ENCODE results near the gene NXT1. TPM values are rescaled to one million over a fixed set of nuclear protein-coding genes. Genes with fewer than 3 reads are reported as not detected.

NXT1 gene
- total and polyA plus RNA-seq, 2 donors (not counting 1 experiment from before 2014, with no cell fraction given): 21.4 to 147 TPM

DNA sequence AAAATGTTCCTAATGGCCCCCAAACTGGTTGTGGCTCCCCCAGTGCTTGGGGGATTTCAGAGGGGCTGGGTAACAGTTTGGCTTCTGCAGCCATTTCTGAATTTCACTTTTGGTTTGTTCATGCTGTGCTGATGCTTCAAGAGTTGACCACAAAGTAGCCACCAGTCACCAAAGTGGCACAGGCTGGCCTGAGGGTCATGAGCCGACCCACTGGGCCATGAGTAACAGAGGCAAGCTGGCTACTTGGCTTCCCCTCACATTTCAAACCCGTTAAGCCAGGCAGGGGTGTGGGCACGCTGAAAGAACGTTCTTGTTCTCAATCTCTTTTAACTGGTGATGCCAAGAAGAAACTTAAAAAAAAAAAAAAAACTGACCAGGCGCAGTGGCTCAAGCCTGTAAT is 15.1 kb upstream of the NXT1 start:
- H3K27ac Mint-ChIP-seq: no peak overlapping the region
- no peak overlapping the region for H3K4me3 ChIP-seq (ENCODE audit: control extremely low read depth in 1 of 5, extremely low read depth in 1 of 5, insufficient read depth in 1 of 5, low read depth in 2 of 5, low read length in 4 of 5)
- no peaks in the 10 kb centered on the region for H3K79me2 ChIP-seq (ENCODE audit: control insufficient read depth, insufficient read depth, low read length)
- ATAC-seq (ENCODE audit: low read depth) (no peak), DNase-seq (no peak)
- peaks cover 11 to 12% of the 10 kb centered on the region in 2 donors for H3K4me1 ChIP-seq (ENCODE audit: control insufficient read depth in 2 of 2, insufficient read depth in 2 of 2, low read length in 2 of 2)
- no peaks in the 10 kb centered on the region for H3K27me3 ChIP-seq (replicated peaks in 1 of 4; ENCODE audit: control extremely low read depth in 1 of 4, control insufficient read depth in 3 of 4, insufficient read depth in 4 of 4, low read length in 3 of 4)
- no peak overlapping the region for H3K9ac ChIP-seq (ENCODE audit: low read length)
- peaks cover 20% of the 10 kb centered on the region for H3K4me1 Mint-ChIP-seq
- ChIA-PET CTCF (no interaction called here), POLR2A (no interaction called here)
- intact Hi-C loops (cut with micrococcal nuclease): no loop called here
- H3K36me3 ChIP-seq (replicated peaks in 1 of 2; ENCODE audit: control extremely low read depth in 1 of 2, control insufficient read depth in 1 of 2, extremely low read depth in 1 of 2, insufficient read depth in 2 of 2, low read length in 1 of 2): no peaks in the 10 kb centered on the region
- H3K4me3 Mint-ChIP-seq: no peak overlapping the region
- no peaks in the 10 kb centered on the region for H3K9me3 Mint-ChIP-seq (ENCODE audit: insufficient read depth)
- WGBS (ENCODE audit: insufficient coverage): 88% methylated on average over 4 of the region's 5 CpGs
- no peak overlapping the region for H3K4me2 ChIP-seq (replicated peaks; ENCODE audit: low read depth, low read length, poor library complexity, severe bottlenecking)
- peaks cover 1% of the 10 kb centered on the region for H3K27me3 Mint-ChIP-seq
- no peaks in the 10 kb centered on the region for H4K20me1 ChIP-seq (ENCODE audit: control insufficient read depth, insufficient read depth, low read length, poor library complexity, severe bottlenecking)
- H3K9me3 ChIP-seq (ENCODE audit: control extremely low read depth in 1 of 3, control insufficient read depth in 2 of 3, insufficient read depth in 1 of 3, low read length in 2 of 3): no peaks in the 10 kb centered on the region
- no peak overlapping the region for H3K27ac ChIP-seq (ENCODE audit: low read length in 2 of 2)
- no peak for TF ChIP-seq EZH2 (IDR thresholded peaks at IDR 0.05; ENCODE audit: borderline replicate concordance, insufficient read depth, low read depth, low read length, poor library complexity, severe bottlenecking)
- TF ChIP-seq, protein P1, sequence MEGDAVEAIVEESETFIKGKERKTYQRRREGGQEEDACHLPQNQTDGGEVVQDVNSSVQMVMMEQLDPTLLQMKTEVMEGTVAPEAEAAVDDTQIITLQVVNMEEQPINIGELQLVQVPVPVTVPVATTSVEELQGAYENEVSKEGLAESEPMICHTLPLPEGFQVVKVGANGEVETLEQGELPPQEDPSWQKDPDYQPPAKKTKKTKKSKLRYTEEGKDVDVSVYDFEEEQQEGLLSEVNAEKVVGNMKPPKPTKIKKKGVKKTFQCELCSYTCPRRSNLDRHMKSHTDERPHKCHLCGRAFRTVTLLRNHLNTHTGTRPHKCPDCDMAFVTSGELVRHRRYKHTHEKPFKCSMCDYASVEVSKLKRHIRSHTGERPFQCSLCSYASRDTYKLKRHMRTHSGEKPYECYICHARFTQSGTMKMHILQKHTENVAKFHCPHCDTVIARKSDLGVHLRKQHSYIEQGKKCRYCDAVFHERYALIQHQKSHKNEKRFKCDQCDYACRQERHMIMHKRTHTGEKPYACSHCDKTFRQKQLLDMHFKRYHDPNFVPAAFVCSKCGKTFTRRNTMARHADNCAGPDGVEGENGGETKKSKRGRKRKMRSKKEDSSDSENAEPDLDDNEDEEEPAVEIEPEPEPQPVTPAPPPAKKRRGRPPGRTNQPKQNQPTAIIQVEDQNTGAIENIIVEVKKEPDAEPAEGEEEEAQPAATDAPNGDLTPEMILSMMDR (IDR thresholded peaks at IDR 0.05): no peak
- H2AFZ ChIP-seq (ENCODE audit: insufficient read depth, low read depth, low read length, poor library complexity, severe bottlenecking): no peak overlapping the region

DNA sequence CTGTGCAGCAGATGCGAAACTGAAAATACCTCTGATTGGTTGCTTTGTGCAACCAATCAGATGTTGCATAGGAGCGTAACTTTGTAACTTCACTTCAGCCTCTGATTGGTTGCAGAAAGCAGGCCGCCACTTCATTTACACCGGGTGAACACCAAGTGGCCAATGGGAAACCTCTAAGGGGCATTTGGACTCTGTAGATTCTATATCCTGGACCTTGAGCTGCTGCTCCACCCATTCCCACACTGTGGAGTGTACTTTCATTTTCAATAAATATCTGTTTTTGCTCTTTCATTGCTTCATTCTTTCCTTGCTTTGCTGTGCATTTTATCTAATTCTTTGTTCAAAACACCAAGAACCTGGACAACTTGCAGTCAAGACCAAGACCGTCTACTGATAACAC is 14.1 kb upstream of the NXT1 start:
- CTCF ChIA-PET: interaction anchor here (1.3 kb wide), 1 partner anchor 13 kb away, joined by 5 read pairs; no protein-coding TSS in a partner anchor
- Histone ChIP-seq H3K27ac (ENCODE audit: low read length in 2 of 2) (no peak overlapping the region), H3K4me1 (ENCODE audit: control insufficient read depth in 2 of 2, insufficient read depth in 2 of 2, low read length in 2 of 2) (peaks cover 11 to 12% of the 10 kb centered on the region in 2 donors), H3K4me3 (ENCODE audit: control extremely low read depth in 1 of 5, extremely low read depth in 1 of 5, insufficient read depth in 1 of 5, low read depth in 2 of 5, low read length in 4 of 5) (no peak overlapping the region), H3K36me3 (replicated peaks in 1 of 2; ENCODE audit: control extremely low read depth in 1 of 2, control insufficient read depth in 1 of 2, extremely low read depth in 1 of 2, insufficient read depth in 2 of 2, low read length in 1 of 2) (no peaks in the 10 kb centered on the region), H4K20me1 (ENCODE audit: control insufficient read depth, insufficient read depth, low read length, poor library complexity, severe bottlenecking) (no peaks in the 10 kb centered on the region), H3K27me3 (replicated peaks in 1 of 4; ENCODE audit: control extremely low read depth in 1 of 4, control insufficient read depth in 3 of 4, insufficient read depth in 4 of 4, low read length in 3 of 4) (no peaks in the 10 kb centered on the region), H3K4me2 (replicated peaks; ENCODE audit: low read depth, low read length, poor library complexity, severe bottlenecking) (no peak overlapping the region), H3K9me3 (ENCODE audit: control extremely low read depth in 1 of 3, control insufficient read depth in 2 of 3, insufficient read depth in 1 of 3, low read length in 2 of 3) (no peaks in the 10 kb centered on the region), H3K9ac (ENCODE audit: low read length) (no peak overlapping the region), H3K79me2 (ENCODE audit: control insufficient read depth, insufficient read depth, low read length) (no peaks in the 10 kb centered on the region), H2AFZ (ENCODE audit: insufficient read depth, low read depth, low read length, poor library complexity, severe bottlenecking) (no peak overlapping the region)
- H3K27me3 Mint-ChIP-seq: peaks cover 3% of the 10 kb centered on the region
- 98% methylated on average over 5 of the region's 5 CpGs for WGBS (ENCODE audit: insufficient coverage)
- TF ChIP-seq, protein P1 (IDR thresholded peaks at IDR 0.05): no peak
- no peak for TF ChIP-seq EZH2 (IDR thresholded peaks at IDR 0.05; ENCODE audit: borderline replicate concordance, insufficient read depth, low read depth, low read length, poor library complexity, severe bottlenecking)
- no peak overlapping the region for H3K4me3 Mint-ChIP-seq
- POLR2A ChIA-PET: no interaction called here
- no peak overlapping the region for H3K27ac Mint-ChIP-seq
- peaks cover 17% of the 10 kb centered on the region for H3K4me1 Mint-ChIP-seq
- no peaks in the 10 kb centered on the region for H3K9me3 Mint-ChIP-seq (ENCODE audit: insufficient read depth)
- intact Hi-C loops (cut with micrococcal nuclease): no loop called here
- no peak for ATAC-seq (ENCODE audit: low read depth)
- DNase-seq: no peak

Measured in B cell (primary cell).